BLaER1 treated with 17β-estradiol and CSF1 and Interleukin-3, amounts not matched to agents 10 nM and 100 nM (cell line): ENCODE results near the gene PTRHD1.
"Not testable (repeated sequence)": the region's sequence is repeated elsewhere in the genome, so short reads cannot be mapped to it uniquely, and the experiment has no call there.

Experiments used
- H3K27ac ChIP-seq, 11 experiments: shearing (Covaris generic); formaldehyde crosslinking; 2 replicates each; pipeline ENCODE4 v1.8.1; 2022
- H3K27me3 ChIP-seq, 11 experiments: shearing (Covaris generic); formaldehyde crosslinking; 2 replicates each; pipeline ENCODE4 v1.8.1; 2022
- H3K36me3 ChIP-seq, 11 experiments: shearing (Covaris generic); formaldehyde crosslinking; 2 replicates each; pipeline ENCODE4 v1.8.1; 2022
- H3K4me1 ChIP-seq, 10 experiments: shearing (Covaris generic); formaldehyde crosslinking; 2 replicates each; pipeline ENCODE4 v1.8.1; 2022
- H3K4me2 ChIP-seq, 11 experiments: shearing (Covaris generic); formaldehyde crosslinking; 2 replicates each; pipeline ENCODE4 v1.8.1; 2022
- H3K4me3 ChIP-seq, 10 experiments: shearing (Covaris generic); formaldehyde crosslinking; 2 replicates each; pipeline ENCODE4 v1.8.1; 2022
- H3K9ac ChIP-seq, 11 experiments: shearing (Covaris generic); formaldehyde crosslinking; 2 replicates each; pipeline ENCODE4 v1.8.1; 2022
- H3K9me3 ChIP-seq, 11 experiments: shearing (Covaris generic); formaldehyde crosslinking; replicated peaks in 1 of 11; 2 replicates each; pipeline ENCODE4 v1.8.1; 2022
- H4K20me1 ChIP-seq, 11 experiments: shearing (Covaris generic); formaldehyde crosslinking; 2 replicates each; pipeline ENCODE4 v1.8.1; 2022
- Cebpa-rat ChIP-seq, 11 experiments: shearing (Covaris generic); IDR thresholded peaks; 2 replicates each; pipeline ENCODE4 v1.8.1; 2022

PTRHD1 gene

DNA sequence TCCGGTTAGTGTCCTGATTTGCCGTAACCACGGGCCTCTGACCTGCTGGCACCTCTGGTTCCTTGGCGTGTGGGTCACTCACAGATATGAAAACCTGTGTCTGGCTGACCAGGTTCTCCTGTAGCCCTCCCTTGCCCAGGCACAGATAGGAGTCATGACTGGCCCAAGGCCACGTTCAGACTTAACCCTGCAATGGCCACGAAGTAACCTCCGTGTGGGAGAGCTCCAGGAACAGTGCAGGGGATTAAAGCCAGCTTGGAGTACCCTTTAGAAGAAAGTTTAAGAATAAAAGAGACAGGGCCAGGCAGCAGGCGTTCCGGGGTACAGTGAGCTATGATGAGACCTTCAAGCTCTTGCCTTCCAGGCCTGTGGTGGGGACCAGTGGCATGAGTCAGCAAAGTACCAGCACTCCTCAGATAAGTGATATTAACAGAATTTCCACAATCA, 25.6 kb upstream of the PTRHD1 start:
- no peak overlapping the region for H3K4me3 ChIP-seq
- peaks cover 6 to 36% (median 18%) of the 10 kb centered on the region in 10 experiments; a peak in 18 of 20 replicates for H3K4me1 ChIP-seq
- H3K27ac ChIP-seq = peak overlapping the region in 9 of 11 experiments; percentile 5 to 61 (median 38); a peak in 13 of 22 replicates
- peaks cover 74 to 100% (median 98%) of the 10 kb centered on the region in 11 experiments for H3K36me3 ChIP-seq
- TF ChIP-seq Cebpa-rat (IDR thresholded peaks at IDR 0.05) = no peak
- peaks cover 0 to 12% (median 4%) of the 10 kb centered on the region in 11 experiments; a peak in 10 of 22 replicates for H4K20me1 ChIP-seq
- no peaks in the 10 kb centered on the region for H3K27me3 ChIP-seq
- H3K4me2 ChIP-seq = peak overlapping the region in 8 of 11 experiments; percentile 10 to 75 (median 57); a peak in 15 of 22 replicates
- no peaks in the 10 kb centered on the region for H3K9me3 ChIP-seq
- peak overlapping the region in 6 of 11 experiments; percentile 10 to 44 (median 38); a peak in 5 of 22 replicates for H3K9ac ChIP-seq

GRCh38 chr2:24816884-24817283, 23.7 kb upstream of the PTRHD1 start:
- Histone ChIP-seq H3K27me3 (no peaks in the 10 kb centered on the region), H3K4me3 (no peak overlapping the region), H3K4me2 (peak overlapping the region in 2 of 11 experiments; percentile 17 to 37; a peak in 3 of 22 replicates), H3K9me3 (no peaks in the 10 kb centered on the region; a peak in 1 of 22 replicates), H3K4me1 (peaks cover 6 to 36% (median 18%) of the 10 kb centered on the region in 10 experiments; a peak in 18 of 20 replicates), H3K27ac (no peak overlapping the region), H4K20me1 (peaks cover 0 to 24% (median 11%) of the 10 kb centered on the region in 11 experiments; a peak in 12 of 22 replicates), H3K36me3 (peaks cover 62 to 100% (median 97%) of the 10 kb centered on the region in 11 experiments), H3K9ac (no peak overlapping the region)
- no peak for TF ChIP-seq Cebpa-rat (IDR thresholded peaks at IDR 0.05)

DNA sequence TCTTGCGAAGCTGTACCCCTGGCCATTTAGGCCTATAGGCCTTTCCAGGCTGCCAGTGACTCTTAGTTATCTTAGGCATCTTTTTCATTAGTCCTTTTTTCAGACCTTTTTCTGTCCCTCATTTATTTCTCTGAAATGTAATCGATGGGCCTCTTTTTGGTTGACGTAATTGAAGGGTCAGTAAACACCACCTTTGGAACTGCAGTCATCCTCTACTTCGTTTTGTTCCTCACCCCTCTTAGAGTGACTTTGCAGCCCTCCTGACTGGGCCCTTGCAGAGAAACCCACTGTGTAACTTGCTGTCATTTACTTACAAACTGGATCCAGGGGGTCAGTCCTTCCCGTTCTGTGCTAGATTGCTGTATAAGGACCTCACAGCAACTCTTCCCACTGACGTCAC, 23.2 kb upstream of the PTRHD1 start:
- no peak overlapping the region for H3K9ac ChIP-seq
- peak overlapping the region in 2 of 11 experiments; percentile 17 to 37; a peak in 4 of 22 replicates for H3K4me2 ChIP-seq
- peaks cover 0 to 24% (median 11%) of the 10 kb centered on the region in 11 experiments; a peak in 12 of 22 replicates for H4K20me1 ChIP-seq
- no peaks in the 10 kb centered on the region for H3K27me3 ChIP-seq
- peaks cover 6 to 36% (median 18%) of the 10 kb centered on the region in 10 experiments; a peak in 18 of 20 replicates for H3K4me1 ChIP-seq
- H3K27ac ChIP-seq = no peak overlapping the region
- no peak for TF ChIP-seq Cebpa-rat (IDR thresholded peaks at IDR 0.05)
- no peak overlapping the region for H3K4me3 ChIP-seq
- H3K36me3 ChIP-seq = peaks cover 57 to 100% (median 97%) of the 10 kb centered on the region in 11 experiments
- H3K9me3 ChIP-seq = peaks cover 0 to 4% (median 0%) of the 10 kb centered on the region in 11 experiments; a peak in 2 of 22 replicates

GRCh38 chr2:24815171-24815570, 22.0 kb upstream of the PTRHD1 start:
- H3K27ac ChIP-seq = no peak overlapping the region

GRCh38 chr2:24814516-24814915, 21.3 kb upstream of the PTRHD1 start:
- Histone ChIP-seq H3K36me3 (peaks cover 40 to 100% (median 94%) of the 10 kb centered on the region in 11 experiments), H3K4me2 (no peak overlapping the region), H3K9ac (no peak overlapping the region), H3K27me3 (no peaks in the 10 kb centered on the region), H3K9me3 (peaks cover 0 to 4% (median 0%) of the 10 kb centered on the region in 11 experiments; a peak in 2 of 22 replicates), H3K27ac (no peak overlapping the region), H3K4me3 (no peak overlapping the region), H4K20me1 (peaks cover 0 to 21% (median 11%) of the 10 kb centered on the region in 11 experiments; a peak in 12 of 22 replicates), H3K4me1 (peaks cover 6 to 37% (median 18%) of the 10 kb centered on the region in 10 experiments; a peak in 18 of 20 replicates)
- TF ChIP-seq Cebpa-rat (IDR thresholded peaks at IDR 0.05) = no peak

More at GRCh38 chr2:24815171-24815570, 22.0 kb upstream of the PTRHD1 start:
- Histone ChIP-seq H3K4me2 (no peak overlapping the region), H3K4me3 (no peak overlapping the region), H4K20me1 (peaks cover 0 to 21% (median 11%) of the 10 kb centered on the region in 11 experiments; a peak in 12 of 22 replicates), H3K9ac (no peak overlapping the region), H3K27me3 (no peaks in the 10 kb centered on the region), H3K4me1 (peaks cover 6 to 36% (median 18%) of the 10 kb centered on the region in 10 experiments; a peak in 18 of 20 replicates), H3K9me3 (peaks cover 0 to 4% (median 0%) of the 10 kb centered on the region in 11 experiments; a peak in 2 of 22 replicates), H3K36me3 (peaks cover 44 to 100% (median 96%) of the 10 kb centered on the region in 11 experiments)
- TF ChIP-seq Cebpa-rat (IDR thresholded peaks at IDR 0.05) = no peak

GRCh38 chr2:24813691-24814137, 20.5 kb upstream of the PTRHD1 start:
- Histone ChIP-seq H3K4me1 (peaks cover 10 to 37% (median 16%) of the 10 kb centered on the region in 10 experiments), H3K4me3 (no peak overlapping the region), H3K9ac (no peak overlapping the region), H3K27ac (no peak overlapping the region), H4K20me1 (peaks cover 0 to 22% (median 11%) of the 10 kb centered on the region in 11 experiments; a peak in 11 of 22 replicates), H3K9me3 (peaks cover 0 to 4% (median 0%) of the 10 kb centered on the region in 11 experiments; a peak in 2 of 22 replicates), H3K27me3 (no peaks in the 10 kb centered on the region), H3K36me3 (peaks cover 36 to 97% (median 87%) of the 10 kb centered on the region in 11 experiments), H3K4me2 (no peak overlapping the region)
- no peak for TF ChIP-seq Cebpa-rat (IDR thresholded peaks at IDR 0.05)

- TF ChIP-seq Cebpa-rat (IDR thresholded peaks at IDR 0.05) = no peak
- H3K4me1 ChIP-seq = peaks cover 0 to 14% (median 5%) of the 10 kb centered on the region in 10 experiments; a peak in 11 of 20 replicates
- no peak overlapping the region for H3K4me3 ChIP-seq
- peak overlapping the region in 2 of 11 experiments; percentile 26 to 56; a peak in 3 of 22 replicates for H3K4me2 ChIP-seq
- H4K20me1 ChIP-seq = peaks cover 0 to 45% (median 22%) of the 10 kb centered on the region in 11 experiments; a peak in 10 of 22 replicates
- H3K9me3 ChIP-seq = peaks cover 0 to 13% (median 0%) of the 10 kb centered on the region in 11 experiments; a peak in 3 of 22 replicates
- H3K27ac ChIP-seq = no peak overlapping the region
- no peak overlapping the region for H3K9ac ChIP-seq
- peaks cover 7 to 93% (median 74%) of the 10 kb centered on the region in 11 experiments for H3K36me3 ChIP-seq
- no peaks in the 10 kb centered on the region for H3K27me3 ChIP-seq
Observed at GRCh38 chr2:24809316-24810007, 16.3 kb upstream of the PTRHD1 start.

- peaks cover 0 to 14% (median 5%) of the 10 kb centered on the region in 10 experiments; a peak in 11 of 20 replicates for H3K4me1 ChIP-seq
- H3K27me3 ChIP-seq = no peaks in the 10 kb centered on the region
- no peak for TF ChIP-seq Cebpa-rat (IDR thresholded peaks at IDR 0.05)
- no peak overlapping the region for H3K4me2 ChIP-seq
- H3K9me3 ChIP-seq = peaks cover 0 to 12% (median under 1%) of the 10 kb centered on the region in 11 experiments; a peak in 6 of 22 replicates
- H3K36me3 ChIP-seq = peaks cover 0 to 71% (median 48%) of the 10 kb centered on the region in 11 experiments; a peak in 19 of 22 replicates
- peak overlapping the region in 1 of 11 experiments; percentile 44; a peak in 1 of 22 replicates for H3K27ac ChIP-seq
- no peak overlapping the region for H3K4me3 ChIP-seq
- no peak overlapping the region for H3K9ac ChIP-seq
- H4K20me1 ChIP-seq = peaks cover 0 to 31% (median 11%) of the 10 kb centered on the region in 11 experiments; a peak in 7 of 22 replicates
Observed at GRCh38 chr2:24806661-24807036, 13.5 kb upstream of the PTRHD1 start.

GRCh38 chr2:24805811-24806660, 12.8 kb upstream of the PTRHD1 start:
- Histone ChIP-seq H3K27ac (peak overlapping the region in 1 of 11 experiments; percentile 44; a peak in 1 of 22 replicates), H3K9me3 (peaks cover 0 to 13% (median 3%) of the 10 kb centered on the region in 11 experiments; a peak in 5 of 22 replicates), H3K4me1 (peaks cover 0 to 14% (median 5%) of the 10 kb centered on the region in 10 experiments; a peak in 11 of 20 replicates), H3K36me3 (peaks cover 0 to 68% (median 44%) of the 10 kb centered on the region in 11 experiments; a peak in 19 of 22 replicates), H4K20me1 (peaks cover 0 to 31% (median 11%) of the 10 kb centered on the region in 11 experiments; a peak in 7 of 22 replicates)
- not testable (repeated sequence) for H3K4me2 ChIP-seq, H3K27me3 ChIP-seq, H3K4me3 ChIP-seq, H3K9ac ChIP-seq

- not testable (repeated sequence) for H3K4me3 ChIP-seq, H3K4me1 ChIP-seq, H4K20me1 ChIP-seq, H3K27ac ChIP-seq, H3K9ac ChIP-seq, H3K4me2 ChIP-seq, H3K27me3 ChIP-seq
- Histone ChIP-seq H3K36me3 (peaks cover 11 to 64% (median 54%) of the 10 kb centered on the region in 11 experiments), H3K9me3 (peaks cover 0 to 36% (median 16%) of the 10 kb centered on the region in 11 experiments; a peak in 19 of 22 replicates)
Observed at GRCh38 chr2:24800487-24800886, 7.3 kb upstream of the PTRHD1 start.
